Measurements from ENCODE around the gene ECI1.
A peak's percentile ranks its signal among the peaks of the same experiment; 100 is the strongest.

The ECI1 gene

DNA sequence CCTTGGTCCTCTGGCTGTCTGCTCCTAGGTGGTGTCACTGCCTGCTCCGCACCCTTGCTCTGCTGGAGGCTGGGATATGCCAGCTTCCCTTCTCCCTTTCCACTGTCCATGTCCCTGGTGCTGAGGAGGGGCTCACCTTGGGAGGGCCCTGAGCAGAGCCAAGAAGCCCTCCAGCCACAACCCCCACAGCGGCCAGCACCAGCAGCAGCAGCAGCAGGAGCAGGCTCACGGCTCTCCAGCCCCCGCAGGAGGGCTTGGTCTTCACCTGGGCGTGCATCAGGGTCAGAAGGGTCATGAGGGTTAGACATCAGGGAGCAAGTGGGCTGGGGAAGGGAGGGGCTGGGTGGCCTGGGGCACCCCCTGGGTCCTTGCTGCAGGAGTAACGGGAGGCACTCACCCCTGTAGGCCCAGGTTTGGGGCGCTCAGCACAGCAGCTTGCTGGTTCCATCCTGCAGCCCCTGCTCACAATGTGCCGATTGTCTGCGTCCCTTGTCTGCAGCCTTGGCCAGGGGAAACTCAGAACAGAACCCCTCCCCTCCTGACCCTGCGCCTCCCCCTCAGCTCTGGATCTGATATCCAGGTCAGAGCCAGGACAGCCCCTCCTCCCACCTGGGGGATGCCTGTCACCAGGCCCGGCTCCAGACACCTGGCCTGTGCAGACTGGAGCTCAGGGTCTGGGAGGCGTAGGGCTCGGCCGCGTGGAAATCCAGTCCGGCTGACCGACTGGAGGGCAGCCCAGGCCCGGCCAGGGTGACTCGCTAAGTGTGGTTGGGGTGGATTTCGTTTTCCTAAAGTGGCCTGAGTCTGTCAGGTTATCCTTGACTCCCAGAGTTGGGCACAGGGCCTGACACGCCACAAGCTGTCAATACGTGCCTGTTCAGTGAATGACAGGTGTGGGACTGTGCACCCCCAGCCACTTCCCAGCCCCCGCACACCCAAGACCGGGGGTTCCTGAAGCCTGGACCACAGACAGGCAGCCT, 40.7 kb downstream of the ECI1 start, which contains the start of gene BRICD5:
BRICD5 (minus strand) TSS at position 478 of the 980 bp plus-strand sequence; CDS start at position 448, 30 bp downstream.
- peak within 1 kb of the TSS; percentile 94 for H3K27ac ChIP-seq
- TF ChIP-seq, protein P1, sequence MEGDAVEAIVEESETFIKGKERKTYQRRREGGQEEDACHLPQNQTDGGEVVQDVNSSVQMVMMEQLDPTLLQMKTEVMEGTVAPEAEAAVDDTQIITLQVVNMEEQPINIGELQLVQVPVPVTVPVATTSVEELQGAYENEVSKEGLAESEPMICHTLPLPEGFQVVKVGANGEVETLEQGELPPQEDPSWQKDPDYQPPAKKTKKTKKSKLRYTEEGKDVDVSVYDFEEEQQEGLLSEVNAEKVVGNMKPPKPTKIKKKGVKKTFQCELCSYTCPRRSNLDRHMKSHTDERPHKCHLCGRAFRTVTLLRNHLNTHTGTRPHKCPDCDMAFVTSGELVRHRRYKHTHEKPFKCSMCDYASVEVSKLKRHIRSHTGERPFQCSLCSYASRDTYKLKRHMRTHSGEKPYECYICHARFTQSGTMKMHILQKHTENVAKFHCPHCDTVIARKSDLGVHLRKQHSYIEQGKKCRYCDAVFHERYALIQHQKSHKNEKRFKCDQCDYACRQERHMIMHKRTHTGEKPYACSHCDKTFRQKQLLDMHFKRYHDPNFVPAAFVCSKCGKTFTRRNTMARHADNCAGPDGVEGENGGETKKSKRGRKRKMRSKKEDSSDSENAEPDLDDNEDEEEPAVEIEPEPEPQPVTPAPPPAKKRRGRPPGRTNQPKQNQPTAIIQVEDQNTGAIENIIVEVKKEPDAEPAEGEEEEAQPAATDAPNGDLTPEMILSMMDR (conservative IDR thresholded peaks at IDR 0.05): no peak
- TF ChIP-seq ZFX (IDR thresholded peaks at IDR 0.05): no peak

DNA sequence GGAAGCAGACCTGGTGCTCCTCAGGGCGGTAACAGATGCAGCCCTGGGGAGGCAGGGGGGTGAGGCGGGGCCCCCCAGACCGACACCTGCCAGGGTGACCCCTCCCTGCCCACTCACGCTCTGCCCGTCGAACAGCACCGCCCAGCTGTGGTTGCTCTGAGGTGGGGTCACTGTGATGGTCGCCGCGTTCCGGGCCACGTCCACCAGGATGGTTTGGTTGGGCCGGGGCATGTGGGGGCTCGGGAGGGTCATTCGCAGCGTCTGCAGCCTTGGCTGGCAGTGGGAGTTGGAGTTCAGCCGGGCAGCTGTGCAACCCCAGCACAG, 41.4 kb downstream of the ECI1 start:
- TF ChIP-seq, protein P1 (conservative IDR thresholded peaks at IDR 0.05): no peak
- TF ChIP-seq ZFX (IDR thresholded peaks at IDR 0.05): no peak
- H3K27ac ChIP-seq: peak overlapping the region; percentile 94; the same call in 1 of the 2 replicates

DNA sequence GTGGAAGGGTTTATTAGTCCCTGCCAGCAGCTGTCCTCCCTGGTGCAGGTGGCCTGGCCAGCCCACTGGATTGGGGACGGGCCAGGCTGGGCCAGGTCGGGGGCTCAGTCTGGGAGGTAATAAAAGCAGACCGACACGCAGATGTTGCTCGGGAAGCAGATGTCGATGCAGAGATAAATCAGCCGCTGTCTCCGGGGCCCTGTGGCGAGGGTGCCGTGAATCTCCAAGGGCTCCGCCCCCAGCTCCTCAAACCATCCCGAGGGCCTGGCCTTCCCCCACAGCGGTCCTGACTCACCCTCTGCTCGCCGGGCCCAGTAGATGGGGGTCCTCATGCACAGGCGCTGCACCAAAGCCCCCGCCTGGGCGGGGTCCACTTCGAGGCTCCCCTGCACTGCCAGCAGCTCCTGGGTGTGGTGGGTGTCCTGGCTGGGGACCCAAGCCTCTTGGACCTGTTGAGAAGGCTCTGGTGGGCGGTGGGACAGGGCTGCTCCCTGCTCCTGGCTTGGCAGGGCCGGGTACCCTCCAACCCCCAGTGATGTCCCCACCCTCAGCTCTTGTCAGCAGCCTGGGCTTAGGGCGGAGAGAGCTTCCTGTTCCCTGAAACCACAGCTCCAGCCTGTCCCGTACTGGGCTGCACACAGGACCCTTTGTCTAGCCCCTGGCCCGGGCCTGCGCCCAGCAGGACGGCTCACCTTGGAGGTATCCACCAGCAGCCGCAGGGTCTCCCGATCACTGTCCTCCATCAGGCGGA, 42.0 kb downstream of the ECI1 start:
- H3K27ac ChIP-seq: no peak overlapping the region; the same call in 1 of the 2 replicates
- TF ChIP-seq, protein P1 (conservative IDR thresholded peaks at IDR 0.05): no peak
- no peak for TF ChIP-seq ZFX (IDR thresholded peaks at IDR 0.05)

DNA sequence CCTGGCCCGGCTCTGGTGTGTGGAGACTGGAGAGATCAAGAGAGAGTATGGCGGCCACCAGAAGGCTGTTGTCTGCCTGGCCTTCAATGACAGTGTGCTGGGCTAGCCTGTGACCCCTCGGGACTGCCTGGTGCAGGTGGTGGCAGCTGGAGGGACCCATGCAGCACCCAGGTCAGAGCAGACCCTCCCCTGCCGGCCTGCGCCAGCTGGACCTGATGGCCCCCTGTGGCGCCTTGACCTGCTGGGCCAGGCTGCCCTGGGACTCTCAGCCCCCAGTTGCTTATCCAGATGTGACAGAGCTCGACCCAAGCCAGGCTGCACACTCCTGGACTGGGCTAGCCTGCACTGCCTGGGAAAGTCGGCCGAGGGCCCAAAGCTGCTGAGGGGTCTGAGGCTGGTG, 42.6 kb downstream of the ECI1 start:
- H3K27ac ChIP-seq: no peak overlapping the region
- TF ChIP-seq, protein P1 (conservative IDR thresholded peaks at IDR 0.05): no peak
- no peak for TF ChIP-seq ZFX (IDR thresholded peaks at IDR 0.05)

DNA sequence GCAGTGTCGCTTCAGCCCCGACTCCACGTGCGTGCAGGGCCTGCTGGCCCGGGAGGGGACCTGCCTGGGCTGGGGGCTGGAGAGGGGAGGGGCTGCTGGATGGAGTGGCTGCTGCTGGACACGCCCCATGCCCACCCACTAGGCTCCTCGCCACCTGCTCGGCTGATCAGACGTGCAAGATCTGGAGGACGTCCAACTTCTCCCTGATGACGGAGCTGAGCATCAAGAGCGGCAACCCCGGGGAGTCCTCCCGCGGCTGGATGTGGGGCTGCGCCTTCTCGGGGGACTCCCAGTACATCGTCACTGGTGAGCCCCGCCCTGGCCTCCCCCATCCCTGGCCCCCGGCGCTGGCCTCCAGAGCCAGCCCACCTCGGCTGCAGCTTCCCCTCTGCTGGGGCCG, 43.1 kb downstream of the ECI1 start:
- H3K27ac ChIP-seq: no peak overlapping the region
- TF ChIP-seq, protein P1 (conservative IDR thresholded peaks at IDR 0.05): no peak
- no peak for TF ChIP-seq ZFX (IDR thresholded peaks at IDR 0.05)

DNA sequence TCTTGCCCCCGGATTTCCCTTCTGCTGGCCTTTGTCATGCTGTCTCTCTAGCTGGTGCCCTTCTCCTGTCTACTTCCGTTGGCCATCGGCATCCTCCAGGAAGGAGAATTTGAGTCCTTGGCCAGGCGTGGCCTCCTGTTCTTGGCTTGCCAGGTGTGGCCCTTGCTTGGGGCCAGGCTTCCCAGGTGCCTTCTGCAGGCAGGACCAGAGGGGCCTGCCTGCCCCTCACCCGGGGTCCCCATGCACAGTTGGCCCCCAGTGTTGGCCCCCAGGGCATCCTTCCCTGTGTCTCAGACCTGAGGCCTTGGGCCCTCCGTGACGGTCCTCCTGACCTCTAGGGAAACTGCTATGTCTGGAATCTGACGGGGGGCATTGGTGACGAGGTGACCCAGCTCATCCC, 43.5 kb downstream of the ECI1 start:
- no peak for TF ChIP-seq ZFX (IDR thresholded peaks at IDR 0.05)
- TF ChIP-seq, protein P1 (conservative IDR thresholded peaks at IDR 0.05): no peak
- H3K27ac ChIP-seq: no peak overlapping the region; the same call in 1 of the 2 replicates
